ENCODE data around the gene MSI2.

GRCh38 chr17:57667461-57667923 lies 411.2 kb downstream of the MSI2 start:
- no peak for TF ChIP-seq CTCF (IDR thresholded peaks at IDR 0.05)
- no peak for TF ChIP-seq POLR2A (IDR thresholded peaks at IDR 0.05)

All from adrenal gland (tissue), 5 donors.